ENCODE data around the gene TLE7.

DNA sequence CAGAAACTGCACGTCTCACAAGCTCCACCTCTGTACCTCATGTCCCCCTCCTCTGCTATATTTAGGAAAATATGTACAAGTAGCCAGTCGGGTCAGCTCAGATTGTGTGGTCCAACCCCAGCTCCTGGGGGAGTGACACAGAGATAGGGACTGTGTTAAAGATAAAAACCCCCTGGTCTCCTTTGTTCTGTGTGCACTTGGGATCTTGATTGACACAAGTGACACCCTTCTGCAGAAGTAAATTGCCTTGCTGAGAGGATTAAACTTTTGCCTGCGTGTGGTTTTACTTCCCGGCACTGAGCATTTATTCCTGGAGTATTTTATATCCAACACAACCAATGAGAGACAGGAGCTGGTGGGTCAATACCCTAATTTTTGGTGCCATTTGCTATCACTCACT is 37.5 kb downstream of the TLE7 start:
- TF ChIP-seq, protein P1, sequence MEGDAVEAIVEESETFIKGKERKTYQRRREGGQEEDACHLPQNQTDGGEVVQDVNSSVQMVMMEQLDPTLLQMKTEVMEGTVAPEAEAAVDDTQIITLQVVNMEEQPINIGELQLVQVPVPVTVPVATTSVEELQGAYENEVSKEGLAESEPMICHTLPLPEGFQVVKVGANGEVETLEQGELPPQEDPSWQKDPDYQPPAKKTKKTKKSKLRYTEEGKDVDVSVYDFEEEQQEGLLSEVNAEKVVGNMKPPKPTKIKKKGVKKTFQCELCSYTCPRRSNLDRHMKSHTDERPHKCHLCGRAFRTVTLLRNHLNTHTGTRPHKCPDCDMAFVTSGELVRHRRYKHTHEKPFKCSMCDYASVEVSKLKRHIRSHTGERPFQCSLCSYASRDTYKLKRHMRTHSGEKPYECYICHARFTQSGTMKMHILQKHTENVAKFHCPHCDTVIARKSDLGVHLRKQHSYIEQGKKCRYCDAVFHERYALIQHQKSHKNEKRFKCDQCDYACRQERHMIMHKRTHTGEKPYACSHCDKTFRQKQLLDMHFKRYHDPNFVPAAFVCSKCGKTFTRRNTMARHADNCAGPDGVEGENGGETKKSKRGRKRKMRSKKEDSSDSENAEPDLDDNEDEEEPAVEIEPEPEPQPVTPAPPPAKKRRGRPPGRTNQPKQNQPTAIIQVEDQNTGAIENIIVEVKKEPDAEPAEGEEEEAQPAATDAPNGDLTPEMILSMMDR (conservative IDR thresholded peaks at IDR 0.05 in 1 of 2, IDR thresholded peaks at IDR 0.05 in 1 of 2; ENCODE audit: low read depth in 1 of 2, low read length in 2 of 2), result no peak
- TF ChIP-seq EZH2 (IDR thresholded peaks at IDR 0.05; ENCODE audit: low read length, missing control alignments), result no peak
